KMS-11 (cell line): ENCODE measurements around the gene DOK7.

Experiments used
- H2AFZ ChIP-seq: fragments of 200-600 bp; sonication (generic); 2 replicates; pipeline ENCODE4 v1.6.1; 2016; ENCODE audit warnings: antibody characterized with exemption, mixed run types, low read depth
- H3K27ac ChIP-seq: fragments of 200-600 bp; sonication (generic); 2 replicates; pipeline ENCODE4 v1.6.1; 2016; ENCODE audit warnings: mild to moderate bottlenecking, mixed run types
- H3K27me3 ChIP-seq: fragments of 200-600 bp; sonication (generic); 2 replicates; pipeline ENCODE4 v1.6.1; 2017; ENCODE audit warnings: mild to moderate bottlenecking, low read depth, mixed run types, moderate library complexity; ENCODE audit not compliant: insufficient read depth
- H3K36me3 ChIP-seq: fragments of 200-600 bp; sonication (generic); 2 replicates; pipeline ENCODE4 v1.6.1; 2017; ENCODE audit warnings: mild to moderate bottlenecking, mixed run types; ENCODE audit not compliant: insufficient read depth
- H3K4me1 ChIP-seq: fragments of 200-600 bp; sonication (generic); 2 replicates; pipeline ENCODE4 v1.6.1; 2016; ENCODE audit warnings: mild to moderate bottlenecking, low read depth, mixed run types; ENCODE audit not compliant: poor library complexity, severe bottlenecking
- H3K4me2 ChIP-seq: fragments of 200-600 bp; sonication (generic); 2 replicates; pipeline ENCODE4 v1.7.0; 2016; ENCODE audit warnings: mild to moderate bottlenecking, mixed run types
- H3K4me3 ChIP-seq: fragments of 200-600 bp; sonication (generic); IDR thresholded peaks from 2 replicates; pipeline ENCODE4 v1.6.1; 2017; ENCODE audit warnings: low read depth, low read length, mixed read lengths; ENCODE audit not compliant: insufficient read depth
- H3K79me2 ChIP-seq: fragments of 200-600 bp; sonication (generic); 2 replicates; pipeline ENCODE4 v1.6.1; 2016; ENCODE audit warnings: low read depth, mixed run types; ENCODE audit not compliant: insufficient read depth
- H3K9ac ChIP-seq: fragments of 200-600 bp; sonication (generic); 2 replicates; pipeline ENCODE4 v1.6.1; 2016; ENCODE audit warnings: mild to moderate bottlenecking, mixed run types
- H4K20me1 ChIP-seq: fragments of 200-600 bp; sonication (generic); 2 replicates; pipeline ENCODE4 v1.6.1; 2016; ENCODE audit warnings: mild to moderate bottlenecking, mixed run types; ENCODE audit not compliant: insufficient read depth
- TF ChIP-seq, protein P1 (sequence below): fragments of 200-600 bp; sonication (generic); conservative IDR thresholded peaks from 2 replicates; pipeline ENCODE4 v1.6.1; 2017; ENCODE audit warnings: low read depth, mild to moderate bottlenecking, antibody characterized with exemption, low read length, moderate library complexity, mixed read lengths

The DOK7 gene

DNA sequence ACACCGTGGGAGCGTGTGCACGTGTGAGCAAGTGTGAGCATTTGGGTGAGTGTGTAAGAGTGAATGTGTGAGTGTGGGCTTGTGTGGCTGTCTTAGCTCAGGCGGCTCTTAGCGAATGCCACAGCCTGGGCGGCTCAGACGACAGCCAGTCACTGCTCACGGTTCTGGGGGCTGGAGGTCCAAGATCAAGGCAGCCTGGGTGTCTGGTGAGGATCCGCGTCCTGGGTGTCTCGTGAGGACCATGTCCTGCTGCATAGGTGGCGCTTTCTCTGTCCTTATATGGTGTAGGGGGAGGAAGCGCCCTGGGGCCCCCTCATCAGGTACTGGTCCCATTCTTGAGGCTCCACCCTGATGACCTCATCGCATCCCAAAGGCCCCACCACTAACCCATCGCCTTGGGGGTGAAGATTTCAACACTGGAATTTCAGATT is 4.5 kb downstream of the DOK7 start:
- Histone ChIP-seq H2AFZ (no peak overlapping the region), H3K27me3 (peaks cover 16% of the 10 kb centered on the region; the same call in 1 of the 2 replicates), H3K27ac (no peak overlapping the region), H3K4me1 (no peaks in the 10 kb centered on the region), H3K79me2 (no peaks in the 10 kb centered on the region), H3K36me3 (no peaks in the 10 kb centered on the region), H3K9ac (no peak overlapping the region), H3K4me2 (no peak overlapping the region), H4K20me1 (no peaks in the 10 kb centered on the region), H3K4me3 (no peak overlapping the region)
- TF ChIP-seq, protein P1, sequence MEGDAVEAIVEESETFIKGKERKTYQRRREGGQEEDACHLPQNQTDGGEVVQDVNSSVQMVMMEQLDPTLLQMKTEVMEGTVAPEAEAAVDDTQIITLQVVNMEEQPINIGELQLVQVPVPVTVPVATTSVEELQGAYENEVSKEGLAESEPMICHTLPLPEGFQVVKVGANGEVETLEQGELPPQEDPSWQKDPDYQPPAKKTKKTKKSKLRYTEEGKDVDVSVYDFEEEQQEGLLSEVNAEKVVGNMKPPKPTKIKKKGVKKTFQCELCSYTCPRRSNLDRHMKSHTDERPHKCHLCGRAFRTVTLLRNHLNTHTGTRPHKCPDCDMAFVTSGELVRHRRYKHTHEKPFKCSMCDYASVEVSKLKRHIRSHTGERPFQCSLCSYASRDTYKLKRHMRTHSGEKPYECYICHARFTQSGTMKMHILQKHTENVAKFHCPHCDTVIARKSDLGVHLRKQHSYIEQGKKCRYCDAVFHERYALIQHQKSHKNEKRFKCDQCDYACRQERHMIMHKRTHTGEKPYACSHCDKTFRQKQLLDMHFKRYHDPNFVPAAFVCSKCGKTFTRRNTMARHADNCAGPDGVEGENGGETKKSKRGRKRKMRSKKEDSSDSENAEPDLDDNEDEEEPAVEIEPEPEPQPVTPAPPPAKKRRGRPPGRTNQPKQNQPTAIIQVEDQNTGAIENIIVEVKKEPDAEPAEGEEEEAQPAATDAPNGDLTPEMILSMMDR = no peak

DNA sequence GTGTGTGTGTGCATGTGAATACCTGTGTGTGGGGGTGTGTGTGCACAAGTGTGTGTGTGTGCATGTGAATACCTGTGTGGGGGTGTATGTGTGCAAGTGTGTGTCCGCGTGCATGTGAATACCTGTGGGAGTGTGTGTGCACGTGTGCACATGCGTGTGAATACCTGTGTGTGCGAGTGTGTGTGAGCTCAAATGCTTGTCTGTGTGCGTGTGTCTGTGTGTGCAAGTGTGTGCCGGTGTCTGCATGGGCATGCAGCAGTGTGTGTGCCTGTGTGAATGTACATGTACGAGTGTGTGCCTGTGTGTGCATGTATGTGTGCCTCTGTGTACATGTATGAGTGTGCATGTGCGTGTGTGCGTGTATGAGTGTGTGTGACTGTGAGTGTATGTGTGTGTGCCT is 5.0 kb downstream of the DOK7 start:
- Histone ChIP-seq H3K36me3 (no peaks in the 10 kb centered on the region), H3K4me1 (no peaks in the 10 kb centered on the region), H3K4me3 (no peak overlapping the region), H4K20me1 (no peaks in the 10 kb centered on the region), H3K27me3 (peaks cover 21% of the 10 kb centered on the region), H3K4me2 (no peak overlapping the region), H3K9ac (no peak overlapping the region), H3K27ac (no peak overlapping the region), H2AFZ (no peak overlapping the region), H3K79me2 (no peaks in the 10 kb centered on the region)
- TF ChIP-seq, protein P1 = no peak

GRCh38 chr4:3468804-3469203 is 5.7 kb downstream of the DOK7 start:
- H3K27ac ChIP-seq = no peak overlapping the region
- no peaks in the 10 kb centered on the region for H3K36me3 ChIP-seq
- no peaks in the 10 kb centered on the region for H3K4me1 ChIP-seq
- no peaks in the 10 kb centered on the region for H4K20me1 ChIP-seq
- H3K27me3 ChIP-seq = peaks cover 23% of the 10 kb centered on the region
- TF ChIP-seq, protein P1 = no peak
- H3K9ac ChIP-seq = no peak overlapping the region
- no peaks in the 10 kb centered on the region for H3K79me2 ChIP-seq
- H3K4me2 ChIP-seq = no peak overlapping the region
- H2AFZ ChIP-seq = no peak overlapping the region
- H3K4me3 ChIP-seq = no peak overlapping the region

DNA sequence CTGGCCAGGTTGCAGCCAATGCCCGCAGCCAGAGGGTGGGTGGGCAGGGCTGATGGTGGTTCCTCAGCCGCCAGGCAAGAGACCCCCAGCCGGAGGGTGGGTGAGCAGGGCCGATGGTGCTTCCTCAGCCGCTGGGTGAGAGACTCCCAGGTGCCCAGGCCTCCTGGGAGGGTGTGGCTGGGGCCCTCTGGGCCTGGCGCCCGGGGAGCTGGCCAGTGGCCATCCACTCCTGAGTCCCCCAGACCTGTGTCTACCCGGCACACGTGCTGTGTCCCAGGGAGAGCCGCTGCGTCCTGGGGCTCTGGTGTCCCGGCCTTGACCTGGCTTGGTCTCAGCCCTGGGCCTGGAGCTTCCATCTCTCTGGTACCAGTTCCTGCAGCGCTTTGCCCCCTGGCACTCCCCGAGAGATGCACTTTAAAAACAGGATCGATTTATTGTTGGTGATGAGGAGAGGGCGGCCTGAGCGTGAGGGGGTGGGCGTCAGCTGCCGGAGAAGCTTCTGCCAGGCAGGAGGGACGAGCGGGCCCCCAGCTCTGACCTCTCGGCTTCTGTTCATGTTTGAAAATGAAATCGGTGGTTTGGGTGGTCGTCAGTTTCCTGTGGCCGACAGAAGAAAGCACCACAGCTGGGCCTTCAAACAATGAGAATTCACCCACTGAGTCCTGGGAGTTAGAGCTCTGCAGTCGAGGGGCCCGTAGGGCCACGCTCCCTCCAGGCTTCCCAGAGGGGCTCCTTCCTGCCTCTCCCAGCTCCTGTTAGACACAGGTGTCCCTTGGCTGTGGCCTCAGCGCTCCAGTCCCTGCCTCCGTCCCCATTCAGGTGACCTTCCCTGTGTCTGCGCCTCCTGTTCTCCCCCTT is 6.5 kb downstream of the DOK7 start:
- TF ChIP-seq, protein P1 = no peak
- Histone ChIP-seq H3K36me3 (no peaks in the 10 kb centered on the region), H3K4me2 (no peak overlapping the region), H4K20me1 (no peaks in the 10 kb centered on the region), H3K4me1 (no peaks in the 10 kb centered on the region), H3K27ac (no peak overlapping the region), H3K27me3 (peaks cover 24% of the 10 kb centered on the region), H3K9ac (no peak overlapping the region), H3K4me3 (no peak overlapping the region), H3K79me2 (no peaks in the 10 kb centered on the region), H2AFZ (no peak overlapping the region)
